A673 (cell line): ENCODE measurements around the gene CTXN2.

Experiments
- EZH2 ChIP-seq: fragments of 200-600 bp; sonication (generic); IDR thresholded peaks from 2 replicates; pipeline ENCODE4 v1.6.1; 2017; ENCODE audit warnings: borderline replicate concordance, low read depth, mild to moderate bottlenecking, mixed read lengths, antibody characterized with exemption, low read length; ENCODE audit not compliant: poor library complexity, severe bottlenecking
- TF ChIP-seq, protein P1 (sequence below): fragments of 300-800, 200-600 bp; sonication (generic); conservative IDR thresholded peaks from 2 replicates; pipeline ENCODE4 v1.5.1; 2017; ENCODE audit warnings: low read depth, mild to moderate bottlenecking, antibody characterized with exemption, low read length, moderate library complexity, mixed read lengths

DNA sequence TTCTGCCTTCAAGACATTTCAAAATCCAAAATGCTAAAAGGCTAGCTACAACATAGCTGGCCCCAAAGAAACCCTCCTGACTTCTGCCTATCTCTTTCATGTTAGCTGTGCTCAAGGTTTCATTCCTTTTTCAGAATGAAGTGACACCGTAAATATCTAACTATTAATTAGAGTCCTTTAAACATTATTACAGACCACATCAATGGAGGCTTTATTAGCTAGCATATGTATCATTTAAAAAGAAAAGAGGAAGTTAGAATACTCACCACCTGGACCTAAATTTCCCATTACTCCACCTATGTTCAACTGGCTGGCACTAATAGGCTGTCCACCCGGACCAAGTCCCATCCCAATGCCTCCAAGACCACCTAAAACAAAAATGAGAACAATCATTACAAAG lies 37.9 kb upstream of the CTXN2 start:
- TF ChIP-seq, protein P1, sequence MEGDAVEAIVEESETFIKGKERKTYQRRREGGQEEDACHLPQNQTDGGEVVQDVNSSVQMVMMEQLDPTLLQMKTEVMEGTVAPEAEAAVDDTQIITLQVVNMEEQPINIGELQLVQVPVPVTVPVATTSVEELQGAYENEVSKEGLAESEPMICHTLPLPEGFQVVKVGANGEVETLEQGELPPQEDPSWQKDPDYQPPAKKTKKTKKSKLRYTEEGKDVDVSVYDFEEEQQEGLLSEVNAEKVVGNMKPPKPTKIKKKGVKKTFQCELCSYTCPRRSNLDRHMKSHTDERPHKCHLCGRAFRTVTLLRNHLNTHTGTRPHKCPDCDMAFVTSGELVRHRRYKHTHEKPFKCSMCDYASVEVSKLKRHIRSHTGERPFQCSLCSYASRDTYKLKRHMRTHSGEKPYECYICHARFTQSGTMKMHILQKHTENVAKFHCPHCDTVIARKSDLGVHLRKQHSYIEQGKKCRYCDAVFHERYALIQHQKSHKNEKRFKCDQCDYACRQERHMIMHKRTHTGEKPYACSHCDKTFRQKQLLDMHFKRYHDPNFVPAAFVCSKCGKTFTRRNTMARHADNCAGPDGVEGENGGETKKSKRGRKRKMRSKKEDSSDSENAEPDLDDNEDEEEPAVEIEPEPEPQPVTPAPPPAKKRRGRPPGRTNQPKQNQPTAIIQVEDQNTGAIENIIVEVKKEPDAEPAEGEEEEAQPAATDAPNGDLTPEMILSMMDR: no peak
- TF ChIP-seq EZH2: no peak
